ENCODE measurements around the gene CCDC146.

CCDC146 gene

DNA sequence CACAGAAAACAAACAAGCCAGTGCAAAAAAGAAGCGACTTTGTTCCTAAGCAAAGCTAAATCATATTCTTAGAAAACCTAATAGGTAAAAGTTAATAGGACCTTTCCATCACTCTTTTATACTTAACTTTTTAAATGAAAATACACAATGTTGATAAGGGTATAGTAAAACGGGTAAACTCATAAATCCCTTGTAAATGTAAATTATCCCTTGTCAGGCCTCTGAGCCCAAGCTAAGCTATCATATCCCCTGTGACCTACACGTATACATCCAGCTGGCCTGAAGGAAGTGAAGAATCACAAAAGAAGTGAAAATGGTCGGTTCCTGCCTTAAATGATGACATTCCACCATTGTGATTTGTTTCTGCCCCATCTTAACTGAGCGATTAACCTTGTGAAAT is 217.3 kb downstream of the CCDC146 start:
- DNase-seq, result no peak
- Histone ChIP-seq H3K4me1 (ENCODE audit: control extremely low read depth in 1 of 4, control insufficient read depth in 4 of 4, insufficient read depth in 4 of 4, low read length in 3 of 4) (peaks cover 13 to 26% (median 16%) of the 10 kb centered on the region in 4 experiments), H3K9me3 (ENCODE audit: control extremely low read depth in 1 of 5, control insufficient read depth in 4 of 5, insufficient read depth in 2 of 5, low read depth in 1 of 5, low read length in 4 of 5) (no peaks in the 10 kb centered on the region), H3K27ac (ENCODE audit: insufficient read depth in 1 of 2, low read depth in 1 of 2, low read length in 2 of 2, poor library complexity in 1 of 2, severe bottlenecking in 2 of 2) (no peak overlapping the region), H3K27me3 (replicated peaks in 2 of 5; ENCODE audit: control insufficient read depth in 4 of 5, insufficient read depth in 5 of 5, low read length in 4 of 5) (no peaks in the 10 kb centered on the region), H3K36me3 (ENCODE audit: control insufficient read depth in 4 of 4, insufficient read depth in 4 of 4, low read length in 3 of 4) (no peaks in the 10 kb centered on the region), H3K4me3 (ENCODE audit: control insufficient read depth in 1 of 7, extremely low read depth in 1 of 7, insufficient read depth in 4 of 7, low read depth in 2 of 7, low read length in 6 of 7) (no peak overlapping the region)
- WGBS (ENCODE audit: insufficient coverage), result 90% methylated on average over 3 of the region's 5 CpGs
- ChIA-PET POLR2A (no interaction called here), CTCF (interaction anchor here (1.2 to 1.4 kb wide), 3 partner anchors 9 to 93 kb away, joined by 3 to 4 read pairs (median 3); no protein-coding TSS in a partner anchor)
